Measurements from ENCODE around the gene ZIK1.

Gene ZIK1

DNA sequence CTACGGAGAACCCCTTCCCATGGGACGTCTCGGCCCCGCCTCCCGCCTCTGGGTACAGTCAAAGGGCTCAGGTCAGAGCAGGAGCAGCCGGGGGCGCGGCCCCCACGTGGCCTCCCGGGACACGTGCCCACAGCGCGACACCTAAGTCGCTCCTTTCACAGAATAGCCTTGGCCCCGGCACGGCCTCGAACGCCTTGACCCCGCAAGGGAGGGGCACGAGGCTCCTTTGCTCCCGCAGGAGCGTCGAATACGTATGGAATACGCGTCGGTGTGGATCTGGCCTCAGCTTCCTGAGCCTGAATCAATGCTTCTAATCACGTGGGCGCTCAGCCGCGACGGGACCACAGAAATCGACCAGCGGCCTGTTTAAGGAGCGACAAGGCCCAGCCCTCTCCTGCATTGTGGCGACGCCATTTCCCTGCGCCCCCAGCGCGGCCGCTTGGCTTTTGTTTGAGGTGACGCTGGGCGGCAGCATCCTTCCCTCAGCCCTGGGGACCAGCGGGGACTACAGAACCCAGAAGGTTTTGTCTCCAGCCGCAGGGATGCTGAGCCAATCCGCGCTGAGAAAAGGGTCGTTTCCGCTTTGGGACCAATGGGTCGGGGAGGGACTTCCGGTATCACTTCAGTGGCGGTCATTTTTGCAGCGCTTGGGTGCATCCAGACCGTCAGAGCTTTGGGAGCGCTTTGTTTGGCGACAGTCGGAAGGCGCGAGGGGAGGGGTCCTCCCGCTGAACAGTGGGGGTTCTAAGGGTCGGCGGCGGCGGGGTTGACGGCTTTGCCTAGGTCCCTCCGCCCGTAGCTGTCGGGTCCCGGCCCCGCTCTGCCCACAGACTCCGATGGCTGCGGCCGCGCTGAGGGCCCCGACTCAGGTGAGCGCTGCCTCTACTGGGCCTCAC lies at the start of gene ZIK1:
ZIK1 (plus strand) TSS at position 625 of the 896 bp plus-strand sequence; CDS start at position 837, 212 bp downstream.
- peak; percentile 99 for DNase-seq (ENCODE audit: low spot score)

DNA sequence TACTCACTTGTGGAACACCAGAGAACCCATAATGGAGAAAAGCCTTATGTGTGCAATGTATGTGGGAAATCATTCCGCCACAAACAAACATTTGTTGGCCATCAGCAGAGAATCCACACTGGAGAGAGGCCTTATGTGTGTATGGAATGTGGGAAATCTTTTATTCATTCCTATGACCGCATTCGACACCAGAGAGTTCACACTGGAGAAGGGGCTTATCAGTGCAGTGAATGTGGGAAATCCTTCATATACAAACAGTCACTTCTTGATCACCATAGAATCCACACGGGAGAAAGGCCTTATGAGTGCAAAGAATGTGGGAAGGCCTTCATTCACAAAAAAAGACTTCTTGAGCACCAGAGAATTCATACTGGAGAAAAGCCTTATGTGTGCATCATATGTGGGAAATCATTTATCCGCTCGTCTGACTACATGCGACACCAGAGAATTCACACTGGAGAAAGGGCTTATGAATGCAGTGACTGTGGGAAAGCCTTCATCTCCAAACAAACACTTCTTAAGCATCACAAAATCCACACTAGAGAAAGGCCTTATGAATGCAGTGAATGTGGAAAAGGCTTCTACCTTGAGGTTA lies 45.9 kb upstream of the ZIK1 start:
- no peak for DNase-seq (ENCODE audit: low spot score)

- DNase-seq (ENCODE audit: low spot score): no peak
These were observed 37.4 kb upstream of the ZIK1 start for GRCh38 chr19:57546513-57546912.

DNA sequence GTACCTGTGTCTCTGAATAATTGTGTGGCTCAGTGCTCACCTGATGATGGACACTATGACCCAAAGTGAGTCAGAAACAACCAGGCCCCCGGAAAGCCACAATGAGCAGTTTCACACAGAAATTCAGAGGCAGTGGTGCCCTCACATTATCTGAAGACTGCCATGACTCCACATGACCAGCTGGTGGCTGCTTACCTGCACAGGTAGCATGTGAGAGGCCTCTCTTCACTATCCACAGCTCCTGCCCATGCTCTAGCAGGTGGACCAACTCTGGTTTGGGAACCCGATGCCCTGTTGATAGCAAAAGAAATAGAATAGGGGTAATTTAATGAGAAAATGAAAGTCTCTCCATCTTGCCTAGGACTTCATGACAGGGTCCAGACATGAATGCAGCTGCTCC lies 31.5 kb upstream of the ZIK1 start:
- DNase-seq (ENCODE audit: low spot score): no peak

GRCh38 chr19:57557659-57558058 lies 26.3 kb upstream of the ZIK1 start:
- no peak for DNase-seq (ENCODE audit: low spot score)

- peak; percentile 36 for DNase-seq (ENCODE audit: low spot score)
These were observed 25.4 kb upstream of the ZIK1 start for GRCh38 chr19:57558525-57558924.

GRCh38 chr19:57559008-57559403 lies 24.9 kb upstream of the ZIK1 start:
- DNase-seq (ENCODE audit: low spot score): peak; percentile 52

DNA sequence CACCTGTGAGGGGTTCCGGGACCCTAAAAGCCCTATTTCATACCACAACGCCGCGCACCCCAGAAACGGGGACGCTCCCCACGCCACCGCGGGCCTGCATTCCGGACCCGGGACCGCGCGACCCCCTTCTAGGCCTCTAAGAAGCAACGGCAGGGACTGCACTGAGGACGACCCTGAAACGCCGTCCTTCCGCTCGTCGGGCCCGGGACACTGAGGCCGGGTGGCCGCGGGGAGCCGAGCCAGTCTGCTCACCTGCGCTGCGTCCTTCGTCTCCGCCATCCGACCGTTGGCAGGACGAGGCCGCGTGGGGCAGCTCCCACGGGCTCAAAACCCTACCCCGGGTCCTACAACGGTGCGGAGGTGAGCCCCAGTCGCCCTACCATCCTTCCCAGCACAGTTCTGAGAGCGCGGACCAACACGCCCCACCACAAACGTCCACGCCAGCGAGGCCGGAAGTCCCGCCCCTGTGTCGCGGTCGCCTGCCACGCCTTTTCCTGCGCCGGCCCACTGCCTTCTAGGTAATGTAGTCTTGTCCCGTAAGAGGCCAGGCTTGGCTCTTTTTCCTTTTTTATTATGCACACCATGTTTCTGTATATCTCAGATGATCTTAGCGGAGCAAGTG lies 24.4 kb upstream of the ZIK1 start, which contains the start of gene ZNF550:
ZNF550 (minus strand) TSS at position 460 of the 622 bp plus-strand sequence; CDS start at position 279, 181 bp downstream.
- peak; percentile 90 for DNase-seq (ENCODE audit: low spot score)

GRCh38 chr19:57560049-57560491 lies 23.9 kb upstream of the ZIK1 start:
- peak; percentile 90 for DNase-seq (ENCODE audit: low spot score)

DNA sequence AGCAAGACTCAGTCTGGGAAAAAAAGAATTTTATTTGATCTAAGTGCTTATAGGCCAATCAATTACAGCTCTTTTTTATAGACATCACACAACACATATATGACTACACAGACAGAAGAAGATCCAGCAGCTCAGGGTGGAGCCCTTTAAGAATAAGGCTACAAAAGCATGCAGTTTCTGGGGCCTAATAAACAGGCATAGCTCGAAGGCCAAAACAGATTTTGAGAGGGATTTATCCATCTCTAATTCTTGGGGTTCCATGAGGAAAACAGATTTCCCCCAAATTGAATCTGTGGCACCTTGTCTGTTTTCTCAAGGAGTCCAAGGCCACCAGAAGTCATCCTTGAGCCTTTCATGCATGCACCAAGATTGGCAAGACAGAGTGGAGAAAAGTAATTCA lies 20.4 kb upstream of the ZIK1 start:
- DNase-seq (ENCODE audit: low spot score): no peak

DNA sequence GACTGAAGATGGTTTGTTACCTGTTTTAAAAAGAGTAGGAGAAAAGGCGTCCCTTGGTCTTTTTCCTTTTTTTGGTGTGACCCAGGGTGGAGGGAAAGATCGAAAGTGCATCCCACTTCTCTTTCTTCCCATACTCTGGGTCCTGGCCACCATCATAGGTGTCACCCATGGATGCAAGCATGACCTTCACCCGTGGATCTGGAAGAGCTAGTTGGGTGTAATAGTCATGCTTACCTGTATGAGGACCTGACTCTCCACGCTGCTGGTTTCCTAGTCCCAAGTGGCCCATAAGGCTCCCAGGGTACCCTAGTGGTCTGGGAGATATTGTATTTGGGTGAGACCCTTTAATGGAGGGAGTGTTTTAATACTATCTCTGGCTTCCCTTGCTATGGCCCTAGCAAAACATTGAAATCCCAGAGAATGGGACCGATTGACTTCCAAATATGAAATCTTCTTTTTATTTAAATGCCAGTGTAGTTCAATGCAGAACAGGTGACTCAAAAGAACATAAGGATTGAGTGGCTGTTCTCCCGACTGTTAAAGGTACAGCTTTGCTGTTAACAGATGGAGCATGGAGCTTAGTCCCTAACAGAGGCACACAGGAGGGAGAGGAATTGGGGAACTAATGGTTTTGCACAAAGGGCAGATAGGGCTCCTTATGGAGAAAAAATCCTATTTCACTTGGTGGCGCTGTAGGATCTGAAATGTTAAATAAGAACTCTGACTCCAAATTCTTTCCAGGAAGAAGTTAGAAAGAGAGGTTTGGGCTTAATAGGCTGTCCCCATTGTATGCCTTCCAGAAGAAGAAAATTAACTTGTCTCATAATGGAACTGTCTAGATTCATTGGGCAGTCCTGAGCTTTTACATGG lies 17.3 kb upstream of the ZIK1 start:
- DNase-seq (ENCODE audit: low spot score): no peak

DNA sequence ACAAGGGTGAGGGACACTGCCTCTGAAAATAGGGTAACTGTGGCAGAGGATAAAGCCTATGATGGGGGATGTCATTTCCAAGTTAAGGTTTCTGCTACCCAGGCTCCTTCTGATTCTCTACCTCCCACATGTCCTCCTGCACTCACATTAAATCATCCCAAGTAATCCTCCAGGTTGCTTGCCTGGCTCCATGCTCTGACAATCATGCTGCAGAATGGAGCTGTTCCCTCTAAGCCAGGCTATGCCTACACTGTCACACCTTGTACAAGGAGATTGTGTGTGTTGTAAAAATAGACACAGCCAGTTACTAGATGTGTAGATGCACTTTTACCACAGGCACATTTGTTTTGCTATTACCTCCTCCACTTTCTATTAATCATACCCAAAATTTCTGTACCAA lies 13.2 kb upstream of the ZIK1 start:
- DNase-seq (ENCODE audit: low spot score): no peak

DNA sequence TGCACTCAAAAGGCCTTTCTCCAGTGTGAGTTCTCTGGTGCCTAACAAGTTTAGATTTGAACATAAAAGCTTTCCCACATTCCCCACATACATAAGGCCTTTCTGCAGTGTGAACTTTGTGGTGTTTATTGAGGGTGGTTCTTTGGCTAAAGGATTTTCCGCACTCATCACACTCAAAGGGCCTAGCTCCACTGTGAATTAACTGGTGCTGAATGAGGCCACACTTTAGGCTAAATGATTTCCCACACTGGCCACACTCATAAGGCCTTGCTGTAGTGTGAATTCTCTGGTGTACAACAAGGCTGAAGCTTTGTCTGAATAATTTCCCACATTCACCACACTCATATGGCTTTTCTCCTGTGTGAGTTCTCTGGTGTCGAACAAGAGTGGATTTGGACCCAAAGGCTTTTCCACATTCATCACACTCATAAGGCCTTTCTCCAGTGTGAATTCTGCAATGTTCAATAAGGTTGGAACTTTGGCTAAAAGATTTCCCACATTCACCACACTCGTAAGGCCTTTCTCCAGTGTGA lies 11.5 kb upstream of the ZIK1 start:
- no peak for DNase-seq (ENCODE audit: low spot score)

DNA sequence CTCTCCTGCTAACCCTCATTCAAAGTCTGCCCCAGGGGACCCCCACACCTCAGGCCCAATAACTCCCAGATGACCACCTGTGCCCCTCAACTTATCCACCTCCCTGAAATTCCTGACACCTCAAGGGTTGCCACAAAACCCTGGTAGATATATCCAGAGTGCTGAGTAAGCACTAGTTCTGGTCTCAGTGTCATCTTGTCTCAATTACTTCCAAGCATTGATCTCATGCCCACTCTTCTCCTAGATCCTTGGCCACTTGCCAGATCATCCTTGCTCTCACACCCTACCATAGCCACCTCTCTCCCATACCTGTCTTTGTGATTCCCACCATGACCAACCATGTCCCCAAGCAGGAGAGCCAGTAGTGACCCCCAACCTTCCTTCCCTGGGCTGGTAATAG lies 7.3 kb upstream of the ZIK1 start:
- DNase-seq (ENCODE audit: low spot score): no peak

- DNase-seq (ENCODE audit: low spot score): peak; percentile 98
These were observed 5.3 kb upstream of the ZIK1 start, which contains the start of gene ZNF416 for GRCh38 chr19:57578487-57579205. ZNF416 (minus strand) TSS chr19:57578911; CDS start chr19:57578704, 207 bp downstream.

DNA sequence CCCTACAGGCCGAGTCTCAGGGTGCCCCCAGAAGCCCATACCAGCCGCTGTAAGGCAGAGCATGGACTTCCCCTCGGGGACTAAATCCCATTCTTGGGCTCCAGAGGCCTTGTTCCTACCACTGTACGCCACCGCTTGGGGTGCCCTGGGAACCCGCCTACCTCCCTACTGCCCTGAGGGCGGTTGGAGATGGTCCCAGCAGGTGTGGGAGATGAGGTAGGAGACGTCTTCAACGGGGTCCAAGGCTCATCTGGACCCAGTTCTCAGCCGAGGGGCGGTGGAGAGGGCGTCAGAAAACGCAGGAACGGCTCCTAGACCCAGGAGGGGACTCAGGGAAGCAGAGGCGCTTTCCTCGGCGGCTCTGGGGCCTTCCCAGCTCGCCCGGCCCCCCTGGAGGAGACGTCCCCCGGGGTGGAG lies 833 bp upstream of the ZIK1 start:
- DNase-seq (ENCODE audit: low spot score): no peak

- DNase-seq (ENCODE audit: low spot score): peak; percentile 65
These were observed 3.6 kb downstream of the ZIK1 start for GRCh38 chr19:57587529-57587928.

- DNase-seq (ENCODE audit: low spot score): no peak
These were observed 15.4 kb downstream of the ZIK1 start for GRCh38 chr19:57599377-57599760.

- peak; percentile 89 for DNase-seq (ENCODE audit: low spot score)
These were observed 15.9 kb downstream of the ZIK1 start, which contains the start of gene ZNF530 for GRCh38 chr19:57599761-57600383. ZNF530 (plus strand) TSS chr19:57599885; CDS start chr19:57604346, 4,461 bp downstream.

DNA sequence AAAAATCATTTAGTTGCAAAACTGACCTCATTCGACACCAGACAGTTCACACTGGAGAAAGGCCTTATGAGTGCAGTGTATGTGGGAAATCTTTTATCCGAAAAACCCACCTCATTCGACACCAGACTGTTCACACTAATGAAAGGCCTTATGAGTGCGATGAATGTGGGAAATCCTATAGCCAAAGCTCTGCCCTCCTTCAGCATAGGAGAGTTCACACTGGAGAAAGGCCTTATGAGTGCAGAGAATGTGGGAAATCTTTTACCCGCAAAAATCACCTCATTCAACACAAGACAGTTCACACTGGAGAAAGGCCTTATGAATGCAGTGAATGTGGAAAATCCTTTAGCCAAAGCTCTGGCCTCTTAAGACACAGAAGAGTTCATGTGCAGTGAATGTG lies 23.0 kb downstream of the ZIK1 start:
- DNase-seq (ENCODE audit: low spot score): no peak

Measured in hepatic stellate cell (primary cell).